Measurements from ENCODE around the gene MAPK9.

The MAPK9 gene

GRCh38 chr5:180291234-180291940, 496 bp downstream of the MAPK9 start:
- DNase-seq = no peak

GRCh38 chr5:180290568-180291233, 1.2 kb downstream of the MAPK9 start:
- no peak for DNase-seq

- DNase-seq = no peak
Measured at GRCh38 chr5:180289966-180290365, 1.9 kb downstream of the MAPK9 start.

- no peak for DNase-seq
Measured at GRCh38 chr5:180289433-180289832, 2.5 kb downstream of the MAPK9 start.

GRCh38 chr5:180287868-180288267, 4.0 kb downstream of the MAPK9 start:
- DNase-seq = no peak

GRCh38 chr5:180287404-180287803, 4.5 kb downstream of the MAPK9 start:
- no peak for DNase-seq

- no peak for DNase-seq
Measured at GRCh38 chr5:180284149-180284548, 7.7 kb downstream of the MAPK9 start.

GRCh38 chr5:180283026-180283615, 8.8 kb downstream of the MAPK9 start:
- no peak for DNase-seq

- no peak for DNase-seq
Measured at GRCh38 chr5:180282281-180282680, 9.6 kb downstream of the MAPK9 start.

- no peak for DNase-seq
Measured at GRCh38 chr5:180281706-180282105, 10.2 kb downstream of the MAPK9 start.

- no peak for DNase-seq
Measured at GRCh38 chr5:180274695-180275094, 17.2 kb downstream of the MAPK9 start.

- no peak for DNase-seq
Measured at GRCh38 chr5:180271221-180271620, 20.7 kb downstream of the MAPK9 start.

- DNase-seq = no peak
Measured at GRCh38 chr5:180259260-180259611, 32.6 kb downstream of the MAPK9 start.

GRCh38 chr5:180253036-180253824, 38.7 kb downstream of the MAPK9 start:
- DNase-seq = no peak

GRCh38 chr5:180251887-180252286, 40.0 kb downstream of the MAPK9 start:
- no peak for DNase-seq

- no peak for DNase-seq
Measured at GRCh38 chr5:180251141-180251540, 40.7 kb downstream of the MAPK9 start.

- no peak for DNase-seq
Measured at GRCh38 chr5:180250329-180250728, 41.6 kb downstream of the MAPK9 start.

- DNase-seq = no peak
Measured at GRCh38 chr5:180241600-180241999, 50.3 kb downstream of the MAPK9 start.

- DNase-seq = no peak
Measured at GRCh38 chr5:180238631-180239030, 53.3 kb downstream of the MAPK9 start.

- no peak for DNase-seq
Measured at GRCh38 chr5:180235846-180236245, 56.0 kb downstream of the MAPK9 start.

GRCh38 chr5:180235077-180235476, 56.8 kb downstream of the MAPK9 start:
- DNase-seq = no peak

- no peak for DNase-seq
Measured at GRCh38 chr5:180234271-180234670, 57.6 kb downstream of the MAPK9 start.

- no peak for DNase-seq
Measured at GRCh38 chr5:180233729-180234128, 58.2 kb downstream of the MAPK9 start.

- DNase-seq = no peak
Measured at GRCh38 chr5:180230017-180230416, 61.9 kb downstream of the MAPK9 start.

Measured in activated naive CD4-positive, alpha-beta T cell treated with Interleukin-2 at 50 U/mL for 16 hours (primary cell).